ENCODE data around the gene PRXL2A.
"Not testable (repeated sequence)": the region's sequence is repeated elsewhere in the genome, so short reads cannot be mapped to it uniquely, and the experiment has no call there.

PRXL2A gene

DNA sequence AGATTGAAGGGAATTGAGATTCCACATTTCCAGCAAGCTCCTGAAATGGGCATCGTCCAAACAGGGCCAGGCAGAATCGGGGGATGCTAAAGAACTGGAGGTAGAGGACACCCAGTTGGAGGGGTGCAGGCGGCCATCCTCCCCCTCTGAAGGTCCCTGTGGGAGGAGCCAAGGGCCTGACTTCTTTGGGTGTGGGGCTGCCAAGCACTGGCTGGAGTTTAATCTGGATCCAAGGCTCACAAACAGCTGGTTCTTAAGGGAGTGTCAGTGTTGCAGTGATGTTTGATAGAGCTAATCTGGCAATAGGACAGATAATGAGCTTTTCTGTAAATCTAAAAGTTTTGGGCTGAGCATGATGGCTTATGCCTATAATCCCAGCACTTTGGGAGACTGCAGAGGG, 66.6 kb downstream of the PRXL2A start:
- DNase-seq (ENCODE audit: low spot score) = no peak

DNA sequence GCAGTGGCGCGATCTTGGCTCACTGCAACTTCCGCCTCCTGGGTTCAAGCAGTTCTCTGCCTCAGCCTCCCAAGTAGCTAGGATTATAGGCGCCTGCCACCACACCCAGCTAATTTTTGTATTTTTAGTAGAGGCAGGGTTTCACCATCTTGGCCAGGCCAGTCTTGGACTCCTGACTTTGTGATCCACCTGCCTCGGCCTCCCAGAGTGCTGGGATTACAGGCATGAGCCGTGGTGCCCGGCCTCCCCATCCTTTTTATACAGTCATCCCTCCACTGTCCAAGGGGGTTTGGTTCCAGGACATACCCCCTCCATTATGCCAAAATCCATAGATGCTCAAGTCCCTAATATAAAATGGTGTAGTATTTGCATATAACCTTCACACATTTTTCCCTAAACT, 67.3 kb downstream of the PRXL2A start:
- not testable (repeated sequence) for DNase-seq (ENCODE audit: low spot score)

DNA sequence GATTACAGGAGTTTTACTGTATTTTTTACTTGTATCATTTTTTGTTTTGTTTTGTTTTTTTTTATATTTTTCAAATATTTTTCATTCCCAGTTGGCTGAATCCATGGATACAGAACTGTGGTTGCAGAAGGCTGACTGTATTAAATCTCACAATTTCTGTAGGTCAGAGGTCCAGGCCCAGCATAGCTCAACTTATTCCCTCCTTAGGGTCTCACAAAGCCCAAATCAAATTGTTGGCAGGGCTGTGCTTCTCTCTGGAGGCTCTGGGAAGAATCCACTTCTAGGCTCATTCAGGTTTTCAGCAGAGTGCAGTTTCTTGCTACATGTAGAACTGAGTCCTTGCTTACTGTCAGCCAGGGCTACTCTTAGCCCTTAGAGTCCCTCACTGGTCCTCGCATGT, 68.3 kb downstream of the PRXL2A start:
- no peak for DNase-seq (ENCODE audit: low spot score)

DNA sequence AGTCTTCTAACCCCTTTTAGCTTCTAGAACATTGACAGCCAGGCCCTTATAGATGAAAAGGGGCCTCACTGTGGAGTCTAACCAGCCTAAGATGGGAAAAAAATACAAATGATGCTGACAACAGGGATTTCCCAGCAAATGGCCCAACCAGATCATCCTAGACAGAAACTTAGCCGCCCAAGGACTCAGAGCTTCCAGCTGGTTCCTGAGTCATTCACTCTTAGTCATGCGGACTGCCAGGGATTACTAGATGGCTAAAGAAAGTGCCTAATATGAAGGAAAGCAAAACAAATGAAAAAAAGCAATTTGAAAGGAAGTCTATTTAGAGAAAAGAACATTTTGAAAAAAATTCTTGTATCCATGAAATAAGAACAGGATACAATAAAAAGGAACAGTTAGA, 69.5 kb downstream of the PRXL2A start:
- no peak for DNase-seq (ENCODE audit: low spot score)

DNA sequence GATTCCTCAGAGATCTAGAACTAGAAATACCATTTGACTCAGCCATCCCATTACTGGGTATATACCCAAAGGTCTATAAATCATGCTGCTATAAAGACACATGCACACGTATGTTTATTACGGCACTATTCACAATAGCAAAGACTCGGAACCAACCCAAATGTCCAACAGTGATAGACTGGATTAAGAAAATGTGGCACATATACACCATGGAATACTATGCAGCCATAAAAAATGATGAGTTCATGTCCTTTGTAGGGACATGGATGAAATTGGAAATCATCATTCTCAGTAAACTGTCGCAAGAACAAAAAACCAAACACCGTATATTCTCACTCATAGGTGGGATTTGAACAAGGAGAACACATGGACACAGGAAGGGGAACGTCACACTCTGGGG, 72.0 kb downstream of the PRXL2A start:
- DNase-seq (ENCODE audit: low spot score) = not testable (repeated sequence)

DNA sequence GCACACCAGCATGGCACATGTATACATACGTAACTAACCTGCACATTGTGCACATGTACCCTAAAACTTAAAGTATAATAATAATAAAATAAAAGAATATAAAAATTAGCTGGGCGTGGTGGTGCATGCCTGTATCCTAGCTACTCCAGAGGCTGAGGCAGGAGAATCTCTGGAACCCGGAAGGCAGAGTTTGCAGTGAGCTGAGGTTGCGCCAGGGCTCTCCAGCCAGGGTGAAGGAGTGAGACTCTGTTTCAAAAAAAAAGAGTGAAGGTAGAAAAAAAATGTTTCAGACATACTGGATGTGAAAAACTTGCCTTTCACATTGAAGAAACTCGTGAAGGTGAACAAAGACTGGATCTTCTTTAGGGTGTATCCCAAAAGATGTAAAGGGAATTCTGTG, 72.5 kb downstream of the PRXL2A start:
- DNase-seq (ENCODE audit: low spot score) = no peak

DNA sequence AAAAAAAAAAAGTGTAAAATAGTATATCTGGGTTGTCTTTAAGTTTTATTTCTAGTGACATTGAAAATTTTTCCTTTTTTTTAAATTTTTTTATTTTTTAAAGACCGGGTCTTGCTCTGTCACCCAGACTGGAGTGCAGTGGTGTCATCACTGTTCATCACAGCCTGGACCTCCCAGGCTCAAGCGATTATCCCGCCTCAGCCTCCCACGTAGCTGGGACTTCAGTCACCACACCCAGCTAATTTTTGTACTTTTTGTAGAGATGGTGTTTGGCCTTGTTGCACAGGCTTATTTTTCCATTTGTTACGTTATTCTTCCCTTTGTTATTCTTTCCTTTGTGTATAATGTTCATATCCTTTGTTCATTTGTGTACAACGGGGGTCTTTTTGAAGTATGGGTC, 75.9 kb downstream of the PRXL2A start:
- no peak for DNase-seq (ENCODE audit: low spot score)

DNA sequence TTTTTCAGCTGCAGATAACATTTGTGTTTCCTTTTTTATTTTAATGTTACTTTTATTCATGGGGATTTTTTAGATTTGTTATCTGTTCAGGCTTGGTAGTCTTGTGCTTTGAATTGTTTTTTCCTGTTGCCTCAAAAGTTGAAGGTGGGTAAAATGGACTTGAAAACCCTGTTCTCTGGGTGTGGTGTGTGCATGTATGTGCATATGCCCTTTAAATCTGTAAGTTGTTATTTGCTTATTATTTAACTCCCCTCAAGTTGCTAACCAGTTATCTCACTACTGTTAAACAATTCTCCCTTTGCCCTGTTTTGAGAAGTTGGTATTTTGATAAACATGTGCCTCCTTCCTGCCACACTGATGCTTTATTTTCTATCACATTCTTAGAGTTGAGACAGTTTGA, 76.3 kb downstream of the PRXL2A start:
- no peak for DNase-seq (ENCODE audit: low spot score)

DNA sequence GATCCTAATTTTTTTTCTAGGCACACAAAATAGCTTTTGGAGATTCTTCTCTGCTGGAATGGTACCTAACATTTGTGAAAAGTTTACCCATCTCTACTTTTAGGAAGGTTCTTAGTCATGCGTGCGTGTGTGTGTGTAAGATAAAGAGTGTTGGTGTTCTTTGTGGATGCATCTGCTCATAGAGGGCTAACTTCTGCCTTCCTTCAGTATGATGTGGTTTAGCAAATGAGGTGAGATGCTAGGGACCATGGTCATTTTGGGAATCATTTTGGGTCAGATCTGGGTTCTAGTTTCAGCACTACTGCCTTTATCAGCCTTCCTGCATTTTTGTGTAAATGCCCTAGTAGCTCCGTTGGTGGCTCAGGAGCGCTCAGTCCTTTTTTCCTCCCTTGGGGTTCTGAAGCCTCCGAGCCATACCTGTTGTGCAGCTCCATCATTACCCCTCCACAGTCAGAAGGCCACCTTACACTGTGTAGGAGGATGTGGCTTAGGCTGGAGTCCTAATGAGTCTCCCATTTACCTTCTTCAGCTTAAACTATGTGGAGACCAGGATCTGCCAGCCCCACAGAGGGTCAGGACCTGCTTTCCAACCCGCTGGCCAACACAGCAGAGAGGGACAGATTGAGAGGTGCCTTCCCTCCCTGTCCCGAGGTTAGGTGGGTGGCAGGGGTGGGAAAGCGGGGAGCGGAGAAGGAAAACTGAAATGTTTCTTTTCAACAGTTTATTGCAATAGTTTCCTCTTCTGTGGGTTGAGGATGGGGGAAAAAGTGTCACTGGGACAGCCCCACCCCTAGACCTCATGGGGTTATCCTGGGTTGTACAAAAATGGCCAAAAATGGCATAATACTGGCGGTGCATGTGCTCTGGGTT, 77.0 kb downstream of the PRXL2A start:
- DNase-seq (ENCODE audit: low spot score) = no peak

DNA sequence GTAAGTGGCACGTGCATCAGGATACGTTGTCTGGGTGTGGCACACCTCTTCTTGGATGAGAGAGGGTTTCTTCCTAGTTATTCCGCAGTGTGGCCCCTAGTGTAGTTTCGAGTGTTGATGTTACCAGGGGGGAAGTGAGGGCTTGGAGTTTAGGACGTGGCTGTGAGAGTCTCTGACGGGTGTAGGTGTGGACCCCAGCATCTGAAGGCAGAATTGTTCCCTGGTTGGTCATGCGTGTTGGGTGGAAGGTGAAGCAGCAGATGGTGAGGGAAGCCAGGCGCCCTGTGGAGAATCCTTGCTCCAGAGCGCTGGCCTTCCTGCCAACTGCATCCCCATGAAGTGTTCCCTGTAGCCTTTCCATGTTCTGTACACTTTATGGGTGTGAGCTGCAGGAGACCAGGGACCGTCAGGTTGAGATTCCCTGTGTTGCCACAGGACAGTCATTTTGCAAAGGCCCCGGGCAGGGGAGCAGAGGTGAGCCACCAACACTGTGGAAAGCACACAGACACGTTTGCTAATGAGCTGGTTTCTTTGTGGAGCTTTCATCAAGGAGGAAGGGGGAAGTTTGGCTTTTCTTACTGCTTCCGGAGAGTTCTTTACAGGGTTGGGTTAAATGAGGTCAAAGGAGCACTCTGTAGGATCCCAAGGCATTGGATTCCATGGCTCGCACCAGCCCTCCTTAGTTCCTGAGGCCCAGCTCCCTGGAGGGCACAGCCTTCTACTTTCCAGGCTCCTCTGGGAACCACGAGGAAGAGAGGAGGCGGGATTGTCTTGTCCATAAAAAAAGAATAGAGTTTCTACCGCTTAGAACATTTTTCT, 77.8 kb downstream of the PRXL2A start:
- DNase-seq (ENCODE audit: low spot score) = no peak
